Esophagus (tissue), 2 donors: Measurements from ENCODE around the gene CPZ. TPM values are rescaled to one million over a fixed set of nuclear protein-coding genes. Genes with fewer than 3 reads are reported as not detected.

ENCODE experiments used
- H3K27ac ChIP-seq, 2 donors: one replicate each; pipeline ENCODE4 v1.5.1; 2013; ENCODE audit warnings: low read depth in 2 of 2, mild to moderate bottlenecking in 2 of 2, inconsistent platforms in 1 of 2, low read length in 1 of 2, moderate library complexity in 1 of 2
- H3K27me3 ChIP-seq, 2 donors: one replicate each; pipeline ENCODE4 v1.6.1; 2013; ENCODE audit warnings: low read length in 2 of 2, control low read depth in 1 of 2, mild to moderate bottlenecking in 1 of 2; ENCODE audit not compliant: insufficient read depth in 2 of 2, control insufficient read depth in 1 of 2
- H3K36me3 ChIP-seq, 2 donors: one replicate each; pipeline ENCODE4 v1.6.1; 2013; ENCODE audit warnings: low read length in 1 of 2; ENCODE audit not compliant: control insufficient read depth in 2 of 2, insufficient read depth in 2 of 2
- H3K4me1 ChIP-seq, 2 donors: one replicate each; pipeline ENCODE4 v1.6.1; 2013; ENCODE audit warnings: low read length in 1 of 2; ENCODE audit not compliant: control insufficient read depth in 2 of 2, insufficient read depth in 2 of 2
- H3K4me3 ChIP-seq, 2 donors: one replicate each; pipeline ENCODE4 v1.5.1; 2013; ENCODE audit warnings: low read length in 2 of 2, mild to moderate bottlenecking in 2 of 2, low read depth in 1 of 2, moderate library complexity in 1 of 2
- H3K9me3 ChIP-seq, 2 donors: one replicate each; pipeline ENCODE4 v1.6.1; 2013; ENCODE audit warnings: mild to moderate bottlenecking in 2 of 2, low read depth in 1 of 2, low read length in 1 of 2, moderate library complexity in 1 of 2; ENCODE audit not compliant: control insufficient read depth in 2 of 2, insufficient read depth in 1 of 2
- WGBS, 2 donors: extraction: QIAGEN DNeasy Blood & Tissue Kit; methylation state at CpG; one replicate each; pipeline ENCODE4 v1.1.7; 2013; 5-methylcytosine and 5-hydroxymethylcytosine counted together
- polyA plus RNA-seq, 2 donors: library from polyadenylated mRNA; stranded (reverse); fragments of 200-250 nt; gene quantifications; one replicate each; pipeline ENCODE4 v1.2.3, GENCODE V29; 2013
- donor health status: healthy with polysubstance abuse.
- donor health status: Bipolar disorder and iron deficiency.

CPZ gene
- polyA plus RNA-seq, 2 donors, result 3.4 to 7.2 TPM

- H3K4me1 ChIP-seq, result peaks cover 4 to 6% of the 10 kb centered on the region in 2 donors
- no peak overlapping the region for H3K4me3 ChIP-seq
- peaks cover 0 to 5% of the 10 kb centered on the region in 2 donors for H3K9me3 ChIP-seq
- H3K27ac ChIP-seq, result no peak overlapping the region
- 71 to 73% methylated on average over 3 of the region's 3 CpGs for WGBS, 2 donors
- no peaks in the 10 kb centered on the region for H3K27me3 ChIP-seq
- peaks cover 0 to 2% of the 10 kb centered on the region in 2 donors for H3K36me3 ChIP-seq
Measured at GRCh38 chr4:8578717-8579116, 13.8 kb upstream of the CPZ start.

GRCh38 chr4:8579526-8580320, 12.8 kb upstream of the CPZ start:
- H3K4me1 ChIP-seq, result peaks cover 4 to 6% of the 10 kb centered on the region in 2 donors
- H3K4me3 ChIP-seq, result no peak overlapping the region
- no peak overlapping the region for H3K27ac ChIP-seq
- H3K9me3 ChIP-seq, result peaks cover 0 to 5% of the 10 kb centered on the region in 2 donors
- H3K36me3 ChIP-seq, result peaks cover 0 to 2% of the 10 kb centered on the region in 2 donors
- no peaks in the 10 kb centered on the region for H3K27me3 ChIP-seq
- 23 to 27% methylated on average over 12 of the region's 12 CpGs for WGBS, 2 donors

GRCh38 chr4:8580321-8581093, 12.1 kb upstream of the CPZ start, which contains the start of gene GPR78:
GPR78 (plus strand) TSS chr4:8580392; CDS start chr4:8580983, 591 bp downstream.
- Histone ChIP-seq H3K27ac (no peak within 1 kb of the TSS), H3K9me3 (peaks cover 0 to 5% of the 10 kb centered on the region in 2 donors), H3K4me3 (peak within 1 kb of the TSS in 1 of 2 donors; percentile 7), H3K27me3 (no peaks in the 10 kb centered on the region), H3K36me3 (peaks cover 0 to 2% of the 10 kb centered on the region in 2 donors), H3K4me1 (peaks cover 4 to 6% of the 10 kb centered on the region in 2 donors)
- 8 to 9% methylated on average over 59 to 63 of the region's 63 CpGs for WGBS, 2 donors

- Histone ChIP-seq H3K4me3 (peak overlapping the region in 1 of 2 donors; percentile 7), H3K9me3 (peaks cover 0 to 5% of the 10 kb centered on the region in 2 donors), H3K27me3 (no peaks in the 10 kb centered on the region), H3K4me1 (peaks cover 4 to 6% of the 10 kb centered on the region in 2 donors), H3K36me3 (peaks cover 0 to 2% of the 10 kb centered on the region in 2 donors), H3K27ac (no peak overlapping the region)
- 58 to 63% methylated on average over 66 of the region's 66 CpGs for WGBS, 2 donors
Measured at GRCh38 chr4:8581094-8581861, 11.3 kb upstream of the CPZ start.

GRCh38 chr4:8582016-8582415, 10.5 kb upstream of the CPZ start:
- Histone ChIP-seq H3K4me3 (no peak overlapping the region), H3K9me3 (peaks cover 0 to 8% of the 10 kb centered on the region in 2 donors), H3K36me3 (peaks cover 0 to 2% of the 10 kb centered on the region in 2 donors), H3K27me3 (no peaks in the 10 kb centered on the region), H3K27ac (no peak overlapping the region), H3K4me1 (peaks cover 4 to 6% of the 10 kb centered on the region in 2 donors)
- WGBS, 2 donors, result 53 to 73% methylated on average over 2 of the region's 2 CpGs

GRCh38 chr4:8582436-8582835, 10.1 kb upstream of the CPZ start:
- WGBS, 2 donors, result 91 to 94% methylated on average over 12 of the region's 12 CpGs
- Histone ChIP-seq H3K27me3 (no peaks in the 10 kb centered on the region), H3K36me3 (peaks cover 0 to 2% of the 10 kb centered on the region in 2 donors)

GRCh38 chr4:8582941-8583654, 9.5 kb upstream of the CPZ start:
- no peak overlapping the region for H3K4me3 ChIP-seq
- H3K4me1 ChIP-seq, result peaks cover 4 to 6% of the 10 kb centered on the region in 2 donors
- 57 to 60% methylated on average over 9 of the region's 9 CpGs for WGBS, 2 donors
- H3K9me3 ChIP-seq, result peaks cover 0 to 8% of the 10 kb centered on the region in 2 donors
- H3K36me3 ChIP-seq, result peaks cover 0 to 2% of the 10 kb centered on the region in 2 donors
- no peak overlapping the region for H3K27ac ChIP-seq
- H3K27me3 ChIP-seq, result no peaks in the 10 kb centered on the region

More at GRCh38 chr4:8582436-8582835, 10.1 kb upstream of the CPZ start:
- peaks cover 0 to 8% of the 10 kb centered on the region in 2 donors for H3K9me3 ChIP-seq
- peaks cover 4 to 6% of the 10 kb centered on the region in 2 donors for H3K4me1 ChIP-seq
- H3K27ac ChIP-seq, result no peak overlapping the region
- no peak overlapping the region for H3K4me3 ChIP-seq

- Histone ChIP-seq H3K27ac (no peak overlapping the region), H3K27me3 (no peaks in the 10 kb centered on the region), H3K9me3 (peaks cover 0 to 8% of the 10 kb centered on the region in 2 donors), H3K4me3 (no peak overlapping the region), H3K4me1 (peaks cover 4 to 6% of the 10 kb centered on the region in 2 donors), H3K36me3 (peaks cover 0 to 2% of the 10 kb centered on the region in 2 donors)
- WGBS, 2 donors, result 58 to 62% methylated on average over 4 of the region's 4 CpGs
Measured at GRCh38 chr4:8583655-8584025, 8.9 kb upstream of the CPZ start.
